OCI-LY7 (cell line): ENCODE data around the gene SFTPD. TPM values are rescaled to one million over a fixed set of nuclear protein-coding genes. Genes with fewer than 3 reads are reported as not detected.
"Not testable (repeated sequence)": the region's sequence is repeated elsewhere in the genome, so short reads cannot be mapped to it uniquely, and the experiment has no call there.

Experiments used
- BruUV-seq: library from RNA; stranded (reverse); fragments of 400-500 nt; replicated peaks from 2 replicates; lab custom pipeline; 2021; lab: Mats Ljungman, UMichigan
- CTCF ChIA-PET: fragments of 300-600 bp; sonication (Branson Sonifier 250); formaldehyde crosslinking; loops from one replicate; lab custom pipeline; 2022; ENCODE audit warnings: antibody characterized with exemption; ENCODE audit not compliant: unreplicated experiment; lab: Charles Lee
- POLR2A ChIA-PET: fragments of 300-600 bp; sonication (Branson Sonifier 250); formaldehyde crosslinking; loops from one replicate; lab custom pipeline; 2022; ENCODE audit warnings: antibody characterized with exemption; lab: Charles Lee
- DNase-seq: peaks from one replicate; pipeline ENCODE4 v3.0.0-alpha.2; 2015; ENCODE audit warnings: low spot score
- H2AFZ ChIP-seq: fragments of 200-600 bp; sonication (generic), shearing (Covaris generic); 2 replicates; pipeline ENCODE4 v1.6.1; 2014; ENCODE audit warnings: mild to moderate bottlenecking, antibody characterized with exemption, low read length, moderate library complexity
- H3K27ac ChIP-seq: fragments of 200-600 bp; sonication (generic); 2 replicates; pipeline ENCODE4 v1.5.1; 2014; ENCODE audit warnings: mixed run types, low read depth, mild to moderate bottlenecking, moderate library complexity, low read length, inconsistent platforms; ENCODE audit not compliant: poor library complexity, severe bottlenecking
- H3K36me3 ChIP-seq: fragments of 200-600 bp; sonication (generic); 2 replicates; pipeline ENCODE4 v1.6.1; 2014; ENCODE audit warnings: mild to moderate bottlenecking, antibody characterized with exemption, low read length, moderate library complexity, mixed read lengths; ENCODE audit not compliant: insufficient read depth
- H3K4me1 ChIP-seq: fragments of 200-600 bp; sonication (generic); 2 replicates; pipeline ENCODE4 v1.5.1; 2014; ENCODE audit warnings: mild to moderate bottlenecking, low read length; ENCODE audit not compliant: insufficient read depth, poor library complexity, severe bottlenecking
- H3K4me2 ChIP-seq: fragments of 200-600 bp; sonication (generic); 2 replicates; pipeline ENCODE4 v1.6.1; 2014; ENCODE audit warnings: mild to moderate bottlenecking, low read length
- H3K4me3 ChIP-seq: fragments of 200-600 bp; sonication (generic); 2 replicates; pipeline ENCODE4 v1.5.1; 2014; ENCODE audit warnings: mild to moderate bottlenecking, low read depth, low read length; ENCODE audit not compliant: poor library complexity, severe bottlenecking
- H3K79me2 ChIP-seq: fragments of 200-600 bp; sonication (generic); 2 replicates; pipeline ENCODE4 v1.6.1; 2016; ENCODE audit warnings: low read depth, mild to moderate bottlenecking, low read length, moderate library complexity, mixed read lengths; ENCODE audit not compliant: insufficient read depth
- H3K9me2 ChIP-seq: fragments of 200-600 bp; sonication (generic); 2 replicates; pipeline ENCODE4 v1.6.1; 2016; ENCODE audit warnings: mild to moderate bottlenecking, low read length, mixed read lengths; ENCODE audit not compliant: insufficient read depth
- H3K9me3 ChIP-seq: fragments of 200-600 bp; sonication (generic); 2 replicates; pipeline ENCODE4 v1.6.1; 2014; ENCODE audit warnings: mild to moderate bottlenecking, mixed run types, low read length, mixed read lengths
- H4K20me1 ChIP-seq: fragments of 200-600 bp; sonication (generic); 2 replicates; pipeline ENCODE4 v1.6.1; 2014; ENCODE audit warnings: mild to moderate bottlenecking, antibody characterized with exemption, low read length, moderate library complexity, mixed read lengths; ENCODE audit not compliant: insufficient read depth
- EZH2phosphoT487 ChIP-seq: fragments of 200-600 bp; sonication (generic); IDR thresholded peaks from 2 replicates; pipeline ENCODE4 v1.6.1; 2018; ENCODE audit warnings: low read depth, borderline replicate concordance, mild to moderate bottlenecking, mixed run types, antibody characterized with exemption, low read length, moderate library complexity, mixed read lengths
- intact Hi-C: fragments of 100-400 bp; cut with micrococcal nuclease; formaldehyde crosslinking; loops from one replicate; pipeline ENCODE4 v1.10.0; 2022; ENCODE audit not compliant: unreplicated experiment
- total RNA-seq, 2 experiments: library from RNA; depleted of rRNA in 1 of 2; stranded (reverse); fragments of >200 nt in 1 of 2; shearing (Covaris generic) in 1 of 2; gene quantifications; 2 replicates each; pipeline ENCODE4 v1.2.3, GENCODE V29; 2014 to 2022
- TF ChIP-seq, protein P1 (sequence below): fragments of 200-600 bp; sonication (generic); conservative IDR thresholded peaks from 2 replicates; pipeline ENCODE4 v1.5.1; 2014; ENCODE audit warnings: mild to moderate bottlenecking, antibody characterized with exemption, low read length, moderate library complexity, mixed read lengths

The SFTPD gene
- total RNA-seq, 2 experiments from 2014 or later: not detected

DNA sequence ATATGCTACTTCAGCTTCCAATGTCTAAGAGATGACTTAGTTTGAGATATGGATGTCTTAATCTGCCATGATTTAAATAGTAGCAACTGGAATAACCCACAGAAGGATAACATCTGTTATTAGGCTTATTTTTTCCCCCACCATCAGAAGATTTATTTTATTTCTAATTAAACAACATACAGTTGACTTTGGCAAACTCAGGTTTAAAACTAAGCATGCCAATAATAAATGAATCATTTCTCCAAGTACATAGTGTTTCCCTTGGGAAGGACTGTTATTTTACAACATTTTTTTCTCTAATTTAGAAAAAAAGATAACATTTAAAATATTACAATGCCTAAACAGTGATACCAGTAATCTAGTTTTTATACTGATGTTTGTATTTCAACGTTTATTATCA is 58.4 kb downstream of the SFTPD start:
- no TSS peak for BruUV-seq
- Histone ChIP-seq H3K79me2 (no peaks in the 10 kb centered on the region), H3K36me3 (no peaks in the 10 kb centered on the region), H3K9me2 (no peaks in the 10 kb centered on the region), H3K27ac (no peak overlapping the region), H4K20me1 (no peaks in the 10 kb centered on the region), H3K9me3 (no peaks in the 10 kb centered on the region), H2AFZ (no peak overlapping the region), H3K4me1 (no peaks in the 10 kb centered on the region), H3K4me2 (no peak overlapping the region), H3K4me3 (no peak overlapping the region)
- no peak for DNase-seq
- POLR2A ChIA-PET: no interaction called here
- intact Hi-C loops: no loop called here
- CTCF ChIA-PET: no interaction called here
- TF ChIP-seq, protein P1, sequence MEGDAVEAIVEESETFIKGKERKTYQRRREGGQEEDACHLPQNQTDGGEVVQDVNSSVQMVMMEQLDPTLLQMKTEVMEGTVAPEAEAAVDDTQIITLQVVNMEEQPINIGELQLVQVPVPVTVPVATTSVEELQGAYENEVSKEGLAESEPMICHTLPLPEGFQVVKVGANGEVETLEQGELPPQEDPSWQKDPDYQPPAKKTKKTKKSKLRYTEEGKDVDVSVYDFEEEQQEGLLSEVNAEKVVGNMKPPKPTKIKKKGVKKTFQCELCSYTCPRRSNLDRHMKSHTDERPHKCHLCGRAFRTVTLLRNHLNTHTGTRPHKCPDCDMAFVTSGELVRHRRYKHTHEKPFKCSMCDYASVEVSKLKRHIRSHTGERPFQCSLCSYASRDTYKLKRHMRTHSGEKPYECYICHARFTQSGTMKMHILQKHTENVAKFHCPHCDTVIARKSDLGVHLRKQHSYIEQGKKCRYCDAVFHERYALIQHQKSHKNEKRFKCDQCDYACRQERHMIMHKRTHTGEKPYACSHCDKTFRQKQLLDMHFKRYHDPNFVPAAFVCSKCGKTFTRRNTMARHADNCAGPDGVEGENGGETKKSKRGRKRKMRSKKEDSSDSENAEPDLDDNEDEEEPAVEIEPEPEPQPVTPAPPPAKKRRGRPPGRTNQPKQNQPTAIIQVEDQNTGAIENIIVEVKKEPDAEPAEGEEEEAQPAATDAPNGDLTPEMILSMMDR: no peak
- no peak for TF ChIP-seq EZH2phosphoT487

DNA sequence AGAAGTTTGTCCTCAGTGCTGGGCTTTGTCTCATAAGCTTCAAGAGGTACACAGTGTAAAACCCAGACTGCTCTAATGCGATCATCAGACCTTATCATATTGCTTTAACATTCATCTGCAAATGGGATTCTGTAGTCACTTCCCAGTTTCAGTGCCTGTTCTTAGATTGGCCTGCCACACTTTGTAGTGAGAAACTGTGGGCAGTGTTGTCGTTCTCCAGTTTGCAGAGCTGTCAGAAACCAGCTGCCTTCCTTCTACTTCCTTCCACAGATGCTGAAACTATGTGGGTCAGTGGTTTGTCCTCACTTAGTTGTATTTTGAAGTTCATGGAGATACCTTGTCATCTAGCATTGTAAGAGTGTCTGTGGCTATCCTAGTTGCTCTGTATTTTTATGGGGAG is 59.9 kb downstream of the SFTPD start:
- H3K4me3 ChIP-seq, DNase-seq, H3K36me3 ChIP-seq, CTCF ChIA-PET, H3K79me2 ChIP-seq, BruUV-seq, POLR2A ChIA-PET, H3K4me1 ChIP-seq, H4K20me1 ChIP-seq, H3K9me3 ChIP-seq, H2AFZ ChIP-seq, H3K9me2 ChIP-seq, H3K4me2 ChIP-seq, H3K27ac ChIP-seq, intact Hi-C loops: not testable (repeated sequence)

Other genes starting within 250 kb of the SFTPD start
- 0.06 TPM in 1 of 2 replicates, not detected in the other for gene NUTM2B, start 245.9 kb downstream of the SFTPD start, total RNA-seq (2014; rRNA removed; shearing (Covaris generic))
- gene NUTM2B, start 245.9 kb downstream of the SFTPD start, total RNA-seq (2022): 0.91 and 1.4 TPM in 2 replicates
- 0.05 and 0.19 TPM in 2 replicates for gene NUTM2E, start 122.4 kb downstream of the SFTPD start, total RNA-seq (2014; rRNA removed; shearing (Covaris generic))
- gene NUTM2E, start 122.4 kb downstream of the SFTPD start, total RNA-seq (2022): 0.17 TPM in 1 of 2 replicates, not detected in the other
- not detected in 2 replicates for gene TMEM254, start 129.6 kb upstream of the SFTPD start, total RNA-seq (2014; rRNA removed; shearing (Covaris generic))
- not detected in 2 replicates for gene TMEM254, start 129.6 kb upstream of the SFTPD start, total RNA-seq (2022)
- gene PLAC9, start 183.6 kb upstream of the SFTPD start, total RNA-seq (2014; rRNA removed; shearing (Covaris generic)): not detected in 2 replicates
- gene PLAC9, start 183.6 kb upstream of the SFTPD start, total RNA-seq (2022): not detected in 2 replicates